Measurements from ENCODE around the gene DAPK1. TPM values are rescaled to one million over a fixed set of nuclear protein-coding genes. Genes with fewer than 3 reads are reported as not detected.
"Not testable (repeated sequence)": the region's sequence is repeated elsewhere in the genome, so short reads cannot be mapped to it uniquely, and the experiment has no call there.

The DAPK1 gene
- total RNA-seq, 2 experiments from 2014 or later: 1.6 to 1.9 TPM

DNA sequence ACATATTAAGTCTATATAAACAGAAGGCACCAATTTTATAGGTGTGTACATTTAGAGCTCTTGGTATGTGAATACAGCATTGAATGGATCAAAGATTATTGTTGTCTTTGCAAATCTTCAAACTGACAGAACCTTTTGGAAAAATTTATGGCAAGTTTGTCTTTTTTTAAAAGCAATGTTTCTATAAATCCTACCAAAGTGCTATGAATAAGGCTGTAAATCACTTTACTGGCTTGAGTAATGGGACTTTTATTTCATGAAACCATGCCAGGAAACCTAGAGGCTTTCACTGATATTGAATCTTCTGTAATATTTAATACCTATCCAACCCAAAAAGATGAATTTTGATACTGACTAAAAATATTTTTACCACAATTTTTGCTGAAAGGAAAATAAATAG is 7.4 kb upstream of the DAPK1 start:
- H3K27ac Mint-ChIP-seq: no peak overlapping the region
- no peaks in the 10 kb centered on the region for H3K36me3 Mint-ChIP-seq
- no peak overlapping the region for H3K4me3 Mint-ChIP-seq
- H3K27me3 Mint-ChIP-seq: peaks cover 24% of the 10 kb centered on the region
- H3K9me3 Mint-ChIP-seq: no peaks in the 10 kb centered on the region
- DNase-seq: no peak
- H3K4me1 Mint-ChIP-seq: no peaks in the 10 kb centered on the region

DNA sequence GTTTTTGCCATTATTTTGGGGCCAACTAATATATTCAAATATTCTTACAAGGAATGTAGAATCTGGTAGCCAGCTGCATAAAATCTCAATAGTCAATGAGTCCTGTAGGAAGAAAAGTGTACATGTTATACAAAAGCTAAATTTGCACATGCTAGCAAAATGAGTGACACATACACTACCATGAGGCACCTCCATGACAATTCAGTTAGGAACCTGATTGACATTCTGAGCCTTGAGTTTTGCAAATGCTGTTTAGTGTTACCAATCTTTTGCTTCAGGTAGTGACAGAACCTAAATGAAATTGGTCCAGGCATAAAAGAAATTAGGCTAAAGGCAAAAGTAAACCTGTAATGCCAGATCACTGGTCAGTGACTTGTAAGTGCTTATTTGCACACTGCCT is 6.8 kb upstream of the DAPK1 start:
- Mint-ChIP-seq H3K4me1 (no peaks in the 10 kb centered on the region), H3K4me3 (no peak overlapping the region), H3K9me3 (no peaks in the 10 kb centered on the region), H3K27me3 (peaks cover 31% of the 10 kb centered on the region), H3K36me3 (no peaks in the 10 kb centered on the region), H3K27ac (no peak overlapping the region)
- DNase-seq: no peak

DNA sequence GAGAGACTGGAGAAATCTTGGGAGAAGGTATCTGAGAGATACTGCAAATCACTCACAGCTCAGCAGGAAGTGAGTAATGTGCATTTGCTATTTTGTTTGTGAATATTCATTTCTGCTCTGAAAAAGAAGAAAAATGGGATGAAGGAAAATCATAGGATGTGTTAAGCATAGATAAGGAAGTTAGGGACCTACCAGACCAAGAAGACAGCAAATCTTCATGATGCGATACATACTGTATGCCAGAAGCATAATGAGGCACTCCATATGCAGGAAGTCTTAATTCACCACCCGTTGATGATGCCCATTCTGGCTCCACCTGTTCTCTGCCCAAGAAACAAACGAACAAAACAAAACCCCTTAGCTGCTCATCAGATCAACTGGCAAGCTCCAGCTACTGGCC is 6.1 kb upstream of the DAPK1 start:
- DNase-seq: no peak
- no peak overlapping the region for H3K4me3 Mint-ChIP-seq
- peaks cover 37% of the 10 kb centered on the region for H3K27me3 Mint-ChIP-seq
- no peak overlapping the region for H3K27ac Mint-ChIP-seq
- H3K36me3 Mint-ChIP-seq: no peaks in the 10 kb centered on the region
- H3K9me3 Mint-ChIP-seq: no peaks in the 10 kb centered on the region
- H3K4me1 Mint-ChIP-seq: no peaks in the 10 kb centered on the region

DNA sequence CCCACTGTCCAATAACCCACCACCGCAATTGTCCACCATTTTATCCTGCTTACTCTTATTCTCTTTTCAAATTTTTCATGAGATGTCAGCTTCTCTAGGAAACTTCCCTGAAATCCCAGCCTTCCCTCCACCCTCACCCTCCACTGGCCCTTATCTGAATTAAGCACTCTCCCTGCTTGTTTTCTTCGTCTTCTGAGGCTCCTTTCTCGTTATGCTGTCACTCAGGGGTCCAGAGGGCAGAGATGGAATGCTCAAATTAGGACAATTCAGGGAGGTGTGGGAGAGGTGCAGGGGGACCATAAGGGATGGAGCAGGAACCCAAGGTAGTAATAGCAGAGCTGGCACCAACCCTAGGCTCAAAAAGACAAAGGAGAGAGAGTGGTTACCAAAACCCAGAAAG is 5.0 kb upstream of the DAPK1 start:
- Mint-ChIP-seq H3K4me3 (no peak overlapping the region), H3K36me3 (no peaks in the 10 kb centered on the region), H3K4me1 (no peaks in the 10 kb centered on the region), H3K27me3 (peaks cover 47% of the 10 kb centered on the region), H3K9me3 (no peaks in the 10 kb centered on the region), H3K27ac (no peak overlapping the region)
- no peak for DNase-seq

DNA sequence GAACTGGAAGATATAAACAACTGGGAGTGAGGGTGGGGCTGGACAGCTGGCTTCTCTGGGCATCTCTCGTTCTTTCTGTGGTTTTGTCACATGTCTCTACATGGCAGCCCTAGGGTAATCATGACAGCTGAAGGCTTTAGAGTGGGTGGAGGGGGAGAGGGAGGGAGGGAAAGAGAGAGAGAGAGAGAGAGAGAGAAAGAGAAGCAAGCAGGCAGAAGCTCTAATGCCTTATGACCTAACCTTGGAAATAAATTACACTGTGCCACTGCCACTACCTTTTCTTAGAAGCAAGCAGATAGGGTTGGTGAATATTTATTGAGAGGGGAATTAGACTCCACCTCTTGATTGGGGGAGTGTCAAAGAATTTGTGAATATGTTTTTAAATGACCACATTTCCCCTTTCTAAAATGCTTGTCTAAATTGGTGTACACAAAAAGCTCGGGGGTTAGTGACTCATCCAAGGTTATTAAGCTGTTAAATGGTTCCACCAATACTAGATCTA is 2.6 kb upstream of the DAPK1 start:
- no peak overlapping the region for H3K27ac Mint-ChIP-seq
- peaks cover 64% of the 10 kb centered on the region for H3K27me3 Mint-ChIP-seq
- no peak overlapping the region for H3K4me3 Mint-ChIP-seq
- DNase-seq: no peak
- no peaks in the 10 kb centered on the region for H3K9me3 Mint-ChIP-seq
- peaks cover 9% of the 10 kb centered on the region for H3K4me1 Mint-ChIP-seq
- no peaks in the 10 kb centered on the region for H3K36me3 Mint-ChIP-seq

DNA sequence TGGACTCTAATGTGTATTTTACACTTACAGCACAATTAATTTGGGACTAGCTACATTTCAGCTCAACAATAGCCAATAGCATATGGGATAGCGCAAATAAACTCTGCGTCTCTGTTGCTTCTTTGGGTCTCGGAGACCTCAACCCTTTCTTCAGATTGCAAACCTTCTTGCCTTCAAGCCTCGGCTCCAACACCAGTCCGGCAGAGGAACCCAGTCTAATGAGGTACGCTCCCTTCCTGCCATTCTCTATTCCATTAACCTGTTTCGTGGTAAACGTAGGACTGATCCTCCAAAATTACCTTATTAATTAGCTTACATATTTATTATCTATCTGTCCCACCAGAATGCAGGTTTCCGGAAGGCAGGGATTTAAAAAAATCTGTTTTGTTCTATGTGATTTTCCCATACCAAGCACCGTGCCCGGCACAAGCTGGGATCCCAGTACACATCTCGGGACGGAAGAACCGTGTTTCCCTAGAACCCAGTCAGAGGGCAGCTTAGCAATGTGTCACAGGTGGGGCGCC is 525 bp upstream of the DAPK1 start:
- Mint-ChIP-seq H3K4me1 (peaks cover 15% of the 10 kb centered on the region), H3K27ac (no peak overlapping the region), H3K36me3 (no peaks in the 10 kb centered on the region), H3K4me3 (peak overlapping the region; percentile 34), H3K9me3 (no peaks in the 10 kb centered on the region), H3K27me3 (peaks cover 64% of the 10 kb centered on the region)
- DNase-seq: no peak

DNA sequence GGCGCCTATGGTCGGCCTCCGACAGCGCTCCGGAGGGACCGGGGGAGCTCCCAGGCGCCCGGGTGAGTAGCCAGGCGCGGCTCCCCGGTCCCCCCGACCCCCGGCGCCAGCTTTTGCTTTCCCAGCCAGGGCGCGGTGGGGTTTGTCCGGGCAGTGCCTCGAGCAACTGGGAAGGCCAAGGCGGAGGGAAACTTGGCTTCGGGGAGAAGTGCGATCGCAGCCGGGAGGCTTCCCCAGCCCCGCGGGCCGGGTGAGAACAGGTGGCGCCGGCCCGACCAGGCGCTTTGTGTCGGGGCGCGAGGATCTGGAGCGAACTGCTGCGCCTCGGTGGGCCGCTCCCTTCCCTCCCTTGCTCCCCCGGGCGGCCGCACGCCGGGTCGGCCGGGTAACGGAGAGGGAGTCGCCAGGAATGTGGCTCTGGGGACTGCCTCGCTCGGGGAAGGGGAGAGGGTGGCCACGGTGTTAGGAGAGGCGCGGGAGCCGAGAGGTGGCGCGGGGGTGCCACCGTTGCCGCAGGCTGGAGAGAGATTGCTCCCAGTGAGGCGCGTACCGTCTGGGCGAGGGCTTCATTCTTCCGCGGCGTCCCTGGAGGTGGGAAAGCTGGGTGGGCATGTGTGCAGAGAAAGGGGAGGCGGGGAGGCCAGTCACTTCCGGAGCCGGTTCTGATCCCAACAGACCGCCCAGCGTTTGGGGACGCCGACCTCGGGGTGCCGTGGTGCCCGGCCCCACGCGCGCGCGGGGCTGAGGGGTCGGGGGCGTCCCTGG is 561 bp downstream of the DAPK1 start:
- no peaks in the 10 kb centered on the region for H3K36me3 Mint-ChIP-seq
- peak overlapping the region; percentile 32 for H3K4me3 Mint-ChIP-seq
- H3K27me3 Mint-ChIP-seq: peaks cover 58% of the 10 kb centered on the region
- peaks cover 15% of the 10 kb centered on the region for H3K4me1 Mint-ChIP-seq
- no peaks in the 10 kb centered on the region for H3K9me3 Mint-ChIP-seq
- H3K27ac Mint-ChIP-seq: no peak overlapping the region
- peak; percentile 13 for DNase-seq

DNA sequence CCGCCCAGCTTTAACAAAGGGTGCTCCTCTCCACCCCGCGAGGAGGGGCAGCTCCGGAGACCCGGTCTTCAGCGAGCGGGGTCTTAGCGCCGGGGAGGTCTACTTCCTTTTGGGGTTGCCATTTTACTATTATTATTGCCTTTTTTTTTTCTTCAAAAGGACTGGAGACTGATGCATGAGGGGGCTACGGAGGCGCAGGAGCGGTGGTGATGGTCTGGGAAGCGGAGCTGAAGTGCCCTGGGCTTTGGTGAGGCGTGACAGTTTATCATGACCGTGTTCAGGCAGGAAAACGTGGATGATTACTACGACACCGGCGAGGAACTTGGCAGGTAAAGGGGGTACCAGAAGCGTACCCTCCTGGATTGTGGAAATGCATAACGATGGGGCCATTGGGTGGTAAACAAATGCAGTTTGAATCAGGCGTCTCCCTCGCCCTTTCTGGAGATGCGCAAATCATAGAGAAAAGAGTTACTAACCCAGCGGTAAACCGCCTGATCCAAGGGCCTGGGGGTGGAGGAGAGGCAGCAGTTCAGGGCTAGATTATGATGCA is 1.2 kb downstream of the DAPK1 start:
- Mint-ChIP-seq H3K27ac (no peak overlapping the region), H3K36me3 (no peaks in the 10 kb centered on the region), H3K4me1 (peaks cover 15% of the 10 kb centered on the region), H3K9me3 (no peaks in the 10 kb centered on the region), H3K27me3 (peaks cover 59% of the 10 kb centered on the region), H3K4me3 (peak overlapping the region; percentile 55)
- DNase-seq: no peak

DNA sequence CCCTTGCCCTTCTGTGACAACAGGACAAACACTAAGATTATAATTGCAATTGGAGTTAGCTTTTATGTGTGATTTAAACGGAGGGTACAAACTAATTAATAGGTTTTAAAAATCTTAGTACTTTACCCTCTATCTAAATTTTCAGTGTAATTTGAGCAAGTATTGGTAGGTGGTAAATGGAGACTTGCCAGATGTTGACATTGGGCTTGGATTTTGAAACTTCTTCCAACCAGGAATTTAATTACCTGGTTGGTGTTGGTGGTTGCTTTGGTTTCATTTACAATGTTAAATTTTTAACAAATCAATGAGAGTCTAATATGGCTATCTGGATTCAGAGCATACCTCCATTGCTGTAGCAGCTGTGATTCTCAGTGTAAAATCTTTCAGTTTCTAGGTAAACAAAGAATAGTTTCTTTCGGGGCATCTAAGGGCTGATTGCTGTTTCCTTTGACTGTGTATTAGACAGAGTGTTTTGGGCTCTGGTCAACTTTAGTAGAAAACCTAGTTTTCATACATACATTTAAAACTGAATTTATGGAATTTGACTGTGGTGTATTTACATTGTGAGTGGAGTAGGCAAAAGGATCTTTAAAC is 1.9 kb downstream of the DAPK1 start:
- Mint-ChIP-seq H3K27me3 (peaks cover 59% of the 10 kb centered on the region), H3K4me3 (no peak overlapping the region), H3K4me1 (peaks cover 15% of the 10 kb centered on the region), H3K27ac (no peak overlapping the region), H3K9me3 (no peaks in the 10 kb centered on the region), H3K36me3 (no peaks in the 10 kb centered on the region)
- no peak for DNase-seq

DNA sequence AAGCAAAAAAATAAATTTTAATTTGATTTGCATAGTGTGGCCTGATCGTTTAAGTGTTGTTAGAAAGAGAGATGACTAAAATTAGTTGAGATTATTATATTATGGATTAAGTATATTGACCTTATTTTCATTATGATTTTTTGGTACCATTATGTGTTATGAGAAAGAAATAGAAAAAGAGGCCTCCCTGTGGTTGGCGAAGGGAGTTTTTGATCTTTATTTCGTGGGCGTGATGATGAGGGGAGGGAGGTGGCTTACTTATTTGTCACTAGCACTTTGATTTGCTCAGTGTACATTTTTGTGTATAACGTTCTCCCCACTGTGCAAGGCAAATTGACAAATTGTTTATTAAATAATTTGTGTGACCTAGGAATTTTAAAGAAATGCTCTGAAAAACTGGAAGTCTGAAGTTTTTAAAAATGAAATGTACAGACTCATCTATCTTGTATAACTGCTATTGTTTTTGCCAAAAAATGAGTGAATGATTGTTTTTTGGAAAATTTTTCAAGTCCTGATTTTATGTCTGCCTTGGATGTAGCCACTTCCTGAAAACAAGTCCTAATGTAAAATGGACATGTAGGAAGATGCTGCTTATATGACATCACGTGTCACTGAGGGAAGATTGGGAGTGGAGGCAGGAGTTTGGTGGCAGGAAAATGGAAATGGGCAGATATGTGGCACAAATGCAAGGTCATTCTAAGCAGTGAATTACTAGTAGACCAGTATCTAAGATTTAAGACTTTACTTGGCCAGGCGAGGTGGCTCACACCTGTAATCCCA is 3.0 kb downstream of the DAPK1 start:
- H3K4me3 Mint-ChIP-seq: no peak overlapping the region
- peak; percentile 26 for DNase-seq
- peaks cover 49% of the 10 kb centered on the region for H3K27me3 Mint-ChIP-seq
- H3K9me3 Mint-ChIP-seq: no peaks in the 10 kb centered on the region
- no peak overlapping the region for H3K27ac Mint-ChIP-seq
- no peaks in the 10 kb centered on the region for H3K36me3 Mint-ChIP-seq
- H3K4me1 Mint-ChIP-seq: peaks cover 15% of the 10 kb centered on the region

DNA sequence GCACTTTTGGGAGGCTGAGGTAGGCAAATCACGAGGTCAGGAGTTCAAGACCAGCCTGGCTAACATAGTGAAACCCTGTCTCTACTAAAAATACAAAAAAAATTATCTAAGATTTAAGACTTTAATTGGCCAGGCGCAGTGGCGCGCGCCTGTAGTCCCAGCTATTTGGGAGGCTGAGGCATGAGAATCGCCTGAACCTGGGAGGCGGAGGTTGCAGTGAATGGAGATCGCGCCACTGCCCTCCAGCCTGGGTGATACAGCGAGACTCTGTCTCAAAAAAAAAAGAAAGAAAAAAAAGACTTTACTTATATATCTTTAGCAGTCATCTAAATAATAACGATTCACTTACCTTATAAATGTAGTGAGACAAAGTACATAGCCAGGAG is 3.6 kb downstream of the DAPK1 start:
- peaks cover 15% of the 10 kb centered on the region for H3K4me1 Mint-ChIP-seq
- peaks cover 43% of the 10 kb centered on the region for H3K27me3 Mint-ChIP-seq
- not testable (repeated sequence) for H3K36me3 Mint-ChIP-seq, DNase-seq, H3K4me3 Mint-ChIP-seq, H3K27ac Mint-ChIP-seq, H3K9me3 Mint-ChIP-seq

DNA sequence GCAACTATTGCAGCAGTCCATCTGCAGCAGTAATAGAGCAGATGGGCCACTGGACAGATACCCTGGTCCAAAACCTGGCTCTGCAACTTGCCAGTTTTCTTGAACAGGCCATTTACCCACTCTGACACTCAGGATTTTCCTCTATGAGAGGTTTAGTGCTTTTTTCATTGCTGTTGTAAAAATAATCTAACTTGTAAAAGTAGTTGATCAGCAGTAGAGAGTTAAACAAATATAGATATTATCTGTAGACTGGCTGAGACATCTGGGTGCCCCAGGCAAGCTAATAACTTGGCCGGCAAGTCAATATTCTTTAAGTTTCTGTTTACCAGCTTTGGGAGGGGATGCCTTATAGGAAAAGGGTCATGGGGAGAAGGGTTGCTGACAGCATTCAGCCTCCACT is 4.1 kb downstream of the DAPK1 start:
- peaks cover 15% of the 10 kb centered on the region for H3K4me1 Mint-ChIP-seq

DNA sequence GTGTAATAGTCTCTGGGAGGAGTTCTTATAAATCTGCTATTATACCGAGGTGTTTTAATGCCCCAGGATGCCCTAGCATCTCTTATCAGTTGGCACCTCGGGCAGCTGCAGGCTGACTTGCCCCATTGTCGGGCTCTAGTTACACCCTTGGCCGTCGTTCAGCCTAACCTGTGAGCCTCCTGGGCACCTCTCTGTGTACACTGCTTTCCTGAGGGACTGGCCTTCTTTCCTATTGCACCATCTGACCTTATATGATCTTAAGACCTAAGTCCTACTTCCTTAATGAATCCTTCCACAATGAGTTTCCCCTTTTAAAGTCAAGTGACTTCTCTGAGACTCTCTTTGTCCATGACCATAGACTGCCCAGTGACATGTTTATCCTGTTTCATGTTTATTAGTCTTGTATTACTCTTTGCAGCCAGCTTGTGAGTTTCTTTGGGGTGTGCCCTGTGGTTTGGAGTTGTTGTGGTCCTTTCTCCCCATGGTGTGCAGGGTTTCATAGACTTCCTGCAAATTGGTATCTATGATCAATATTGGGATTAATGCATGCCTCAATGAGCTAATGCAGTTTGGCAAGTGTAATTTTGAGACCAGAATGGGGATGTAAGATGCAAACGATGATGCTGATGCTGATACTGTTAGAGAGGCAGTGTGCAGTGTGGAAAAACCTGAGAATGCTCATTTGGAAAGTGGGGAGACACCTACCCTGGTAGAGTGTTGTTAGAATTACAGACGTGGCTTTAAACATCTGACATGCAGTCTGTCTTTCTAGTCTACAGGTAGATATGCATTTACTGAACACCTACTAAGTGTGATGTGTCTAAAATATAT is 4.9 kb downstream of the DAPK1 start:
- DNase-seq: no peak
- Mint-ChIP-seq H3K27me3 (peaks cover 30% of the 10 kb centered on the region), H3K4me1 (peaks cover 15% of the 10 kb centered on the region), H3K36me3 (no peaks in the 10 kb centered on the region), H3K27ac (no peak overlapping the region), H3K4me3 (no peak overlapping the region), H3K9me3 (no peaks in the 10 kb centered on the region)

More for the DNA sequence above, 4.1 kb downstream of the DAPK1 start:
- no peaks in the 10 kb centered on the region for H3K9me3 Mint-ChIP-seq
- DNase-seq: no peak
- no peak overlapping the region for H3K27ac Mint-ChIP-seq
- H3K36me3 Mint-ChIP-seq: no peaks in the 10 kb centered on the region
- H3K27me3 Mint-ChIP-seq: peaks cover 37% of the 10 kb centered on the region
- H3K4me3 Mint-ChIP-seq: no peak overlapping the region

DNA sequence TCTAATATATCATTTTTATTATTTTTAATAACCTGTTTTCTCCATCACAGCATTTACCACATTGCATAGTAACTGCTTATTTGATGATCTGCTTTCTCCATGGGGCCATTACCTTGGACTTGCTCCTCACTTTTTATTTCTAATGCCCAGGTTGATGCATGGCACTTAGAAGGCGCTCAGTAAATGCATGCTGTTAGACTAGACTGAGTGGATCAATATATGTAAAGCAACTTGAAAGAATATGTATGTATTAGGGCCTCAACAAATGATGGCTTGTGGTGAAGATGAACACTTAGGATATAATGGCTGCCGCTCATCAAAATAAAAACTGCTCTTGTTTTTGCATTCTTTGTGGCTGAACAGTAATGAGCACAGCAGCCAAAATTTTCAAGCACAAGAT is 5.8 kb downstream of the DAPK1 start:
- Mint-ChIP-seq H3K27me3 (peaks cover 28% of the 10 kb centered on the region), H3K4me3 (no peak overlapping the region), H3K4me1 (peaks cover 15% of the 10 kb centered on the region), H3K27ac (no peak overlapping the region), H3K9me3 (no peaks in the 10 kb centered on the region), H3K36me3 (no peaks in the 10 kb centered on the region)
- DNase-seq: no peak
